Thyroid gland (tissue), 4 donors: ENCODE measurements around the gene GPN2.

Experiments used
- POLR2A ChIP-seq, 2 donors: fragments of 450-650 bp; IDR thresholded peaks; one replicate each; pipeline ENCODE4 v1.6.1; 2017; ENCODE audit warnings: antibody characterized with exemption in 2 of 2, mild to moderate bottlenecking in 2 of 2, moderate library complexity in 1 of 2
- TF ChIP-seq, protein P1 (sequence below), 6 experiments: fragments of 200-600 bp in 3 of 6; fragments of 450-650 bp in 3 of 6; sonication (generic) in 3 of 6; IDR thresholded peaks; one replicate each; pipeline ENCODE4 v1.5.1; 2016 to 2019; ENCODE audit warnings: antibody characterized with exemption in 6 of 6, mild to moderate bottlenecking in 2 of 6, inconsistent platforms in 1 of 6, moderate library complexity in 1 of 6

DNA sequence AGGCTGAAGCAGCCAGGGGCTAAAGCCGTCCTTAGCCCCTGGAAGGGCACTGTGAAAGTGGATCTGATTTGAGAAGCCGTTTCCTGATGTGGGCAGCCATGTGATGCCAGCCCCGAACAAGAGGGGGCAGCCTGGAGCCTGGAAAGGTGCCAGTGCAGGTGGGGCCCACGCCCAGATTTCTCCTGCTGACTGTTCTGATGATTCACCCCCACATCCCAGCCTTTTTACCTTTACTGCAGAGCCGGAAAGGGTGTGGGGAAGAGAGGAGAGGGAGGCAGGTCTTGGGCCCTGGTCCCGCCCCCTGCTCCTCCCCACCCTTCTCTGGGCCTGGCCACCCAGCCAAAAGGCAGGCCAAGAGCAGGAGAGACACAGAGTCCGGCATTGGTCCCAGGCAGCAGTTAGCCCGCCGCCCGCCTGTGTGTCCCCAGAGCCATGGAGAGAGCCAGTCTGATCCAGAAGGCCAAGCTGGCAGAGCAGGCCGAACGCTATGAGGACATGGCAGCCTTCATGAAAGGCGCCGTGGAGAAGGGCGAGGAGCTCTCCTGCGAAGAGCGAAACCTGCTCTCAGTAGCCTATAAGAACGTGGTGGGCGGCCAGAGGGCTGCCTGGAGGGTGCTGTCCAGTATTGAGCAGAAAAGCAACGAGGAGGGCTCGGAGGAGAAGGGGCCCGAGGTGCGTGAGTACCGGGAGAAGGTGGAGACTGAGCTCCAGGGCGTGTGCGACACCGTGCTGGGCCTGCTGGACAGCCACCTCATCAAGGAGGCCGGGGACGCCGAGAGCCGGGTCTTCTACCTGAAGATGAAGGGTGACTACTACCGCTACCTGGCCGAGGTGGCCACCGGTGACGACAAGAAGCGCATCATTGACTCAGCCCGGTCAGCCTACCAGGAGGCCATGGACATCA is 27.1 kb downstream of the GPN2 start, which contains the start of gene SFN:
- TF ChIP-seq, protein P1, sequence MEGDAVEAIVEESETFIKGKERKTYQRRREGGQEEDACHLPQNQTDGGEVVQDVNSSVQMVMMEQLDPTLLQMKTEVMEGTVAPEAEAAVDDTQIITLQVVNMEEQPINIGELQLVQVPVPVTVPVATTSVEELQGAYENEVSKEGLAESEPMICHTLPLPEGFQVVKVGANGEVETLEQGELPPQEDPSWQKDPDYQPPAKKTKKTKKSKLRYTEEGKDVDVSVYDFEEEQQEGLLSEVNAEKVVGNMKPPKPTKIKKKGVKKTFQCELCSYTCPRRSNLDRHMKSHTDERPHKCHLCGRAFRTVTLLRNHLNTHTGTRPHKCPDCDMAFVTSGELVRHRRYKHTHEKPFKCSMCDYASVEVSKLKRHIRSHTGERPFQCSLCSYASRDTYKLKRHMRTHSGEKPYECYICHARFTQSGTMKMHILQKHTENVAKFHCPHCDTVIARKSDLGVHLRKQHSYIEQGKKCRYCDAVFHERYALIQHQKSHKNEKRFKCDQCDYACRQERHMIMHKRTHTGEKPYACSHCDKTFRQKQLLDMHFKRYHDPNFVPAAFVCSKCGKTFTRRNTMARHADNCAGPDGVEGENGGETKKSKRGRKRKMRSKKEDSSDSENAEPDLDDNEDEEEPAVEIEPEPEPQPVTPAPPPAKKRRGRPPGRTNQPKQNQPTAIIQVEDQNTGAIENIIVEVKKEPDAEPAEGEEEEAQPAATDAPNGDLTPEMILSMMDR (IDR thresholded peaks at IDR 0.05) = no peak
- TF ChIP-seq POLR2A (IDR thresholded peaks at IDR 0.05) = no peak
